22Rv1 (cell line): ENCODE data around the gene PGS1.

Experiments used
- CTCF ChIP-seq: fragments of 450-650 bp; IDR thresholded peaks from 2 replicates; pipeline ENCODE4 v1.5.1; 2017; ENCODE audit warnings: mild to moderate bottlenecking
- ZFX ChIP-seq: fragments of 450-650 bp; IDR thresholded peaks from 2 replicates; pipeline ENCODE4 v1.6.1; 2017; ENCODE audit warnings: antibody characterized with exemption, borderline replicate concordance

GRCh38 chr17:78392295-78392694 is 13.8 kb downstream of the PGS1 start:
- TF ChIP-seq CTCF (no peak), ZFX (no peak)
